Activated CD4-positive, alpha-beta T cell treated with anti-CD3 and anti-CD28 coated beads, Interleukin-2, amount 50 U/mL, for 1 hour (primary cell): ENCODE data around the gene LPCAT1.
"Not testable (repeated sequence)": the region's sequence is repeated elsewhere in the genome, so short reads cannot be mapped to it uniquely, and the experiment has no call there.

Source experiments
- DNase-seq: peaks from one replicate; pipeline ENCODE4 v3.0.0-alpha.2; 2020

LPCAT1 gene

DNA sequence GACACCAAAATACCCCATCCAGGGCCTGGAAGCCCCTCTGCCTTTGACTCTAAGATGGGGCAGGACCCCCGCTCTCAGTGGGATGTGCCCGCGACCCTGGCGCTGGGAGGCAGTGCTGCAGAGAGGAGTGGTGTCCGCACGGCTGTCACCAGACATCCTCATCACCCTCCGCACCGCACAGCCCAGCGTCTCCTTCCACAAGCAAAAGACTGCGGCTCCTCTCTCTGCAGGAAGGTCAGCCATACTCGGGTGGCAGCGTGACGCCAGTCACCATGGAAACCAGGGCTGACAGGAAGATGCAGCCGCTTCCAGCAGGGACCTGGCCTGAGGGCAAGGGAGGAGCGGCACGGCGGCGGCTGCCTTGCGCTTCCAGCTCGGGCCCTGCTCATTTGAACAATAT is 61.4 kb downstream of the LPCAT1 start:
- no peak for DNase-seq

DNA sequence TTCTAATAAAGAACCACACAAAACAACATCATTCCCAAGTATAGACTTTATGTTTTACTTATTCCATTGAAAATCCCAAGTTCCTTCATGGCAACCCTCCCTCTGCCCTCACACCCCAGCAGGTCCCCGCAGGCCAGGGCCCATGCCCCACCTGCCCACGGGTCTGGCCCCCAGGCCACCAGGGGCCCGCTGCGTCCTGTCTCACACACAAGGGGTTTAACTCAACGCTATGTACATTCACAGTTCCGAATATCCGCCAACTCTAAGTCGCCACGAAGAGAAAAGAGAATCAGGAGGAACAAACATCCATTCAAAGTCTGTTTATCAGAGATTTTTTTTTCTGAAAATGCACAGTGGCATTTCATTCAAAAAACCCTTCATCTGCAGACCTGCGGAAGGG is 62.4 kb downstream of the LPCAT1 start:
- DNase-seq: no peak

DNA sequence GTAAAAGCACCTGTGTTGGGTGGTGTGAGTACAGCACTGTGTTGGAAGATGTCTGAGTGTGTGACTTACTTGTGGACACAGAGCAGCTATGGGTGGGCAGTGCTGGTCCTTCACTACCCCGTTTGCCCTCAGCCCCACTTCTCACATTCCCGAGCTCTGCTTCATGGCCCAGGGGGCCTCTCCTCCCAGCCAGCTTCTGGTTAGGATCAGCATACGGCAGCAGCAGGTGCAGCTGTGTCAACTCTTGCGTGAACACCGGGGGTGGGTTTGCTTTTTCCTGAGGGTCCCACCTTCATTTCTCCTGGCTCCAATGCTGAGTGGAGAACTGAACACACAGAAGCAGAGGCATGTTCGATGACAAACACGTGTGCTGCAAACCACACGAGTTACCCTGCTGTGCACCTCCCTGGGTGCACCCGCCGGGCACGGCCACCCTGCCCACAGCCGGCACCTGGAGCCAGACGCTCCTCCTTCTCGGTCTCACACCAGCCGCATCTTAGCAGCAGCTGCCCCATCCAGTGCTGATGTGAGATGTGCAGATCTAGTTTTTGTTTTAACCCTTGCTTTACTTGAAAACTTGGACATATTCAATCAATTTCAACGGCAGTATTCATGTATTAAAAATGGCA is 63.6 kb downstream of the LPCAT1 start:
- DNase-seq: no peak

DNA sequence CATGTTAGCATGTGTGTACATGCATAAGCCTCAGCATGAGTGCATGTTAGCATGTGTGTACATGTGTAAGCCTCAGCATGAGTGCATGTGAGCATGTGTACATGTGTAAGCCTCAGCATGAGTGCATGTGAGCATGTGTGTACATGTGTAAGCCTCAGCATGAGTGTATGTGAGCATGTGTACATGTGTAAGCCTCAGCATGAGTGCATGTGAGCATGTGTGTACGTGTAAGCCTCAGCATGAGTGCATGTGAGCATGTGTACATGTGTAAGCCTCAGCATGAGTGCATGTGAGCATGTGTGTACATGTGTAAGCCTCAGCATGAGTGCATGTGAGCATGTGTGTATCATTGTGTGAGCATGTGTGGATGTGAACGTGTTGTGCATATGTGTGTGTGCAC is 64.3 kb downstream of the LPCAT1 start:
- not testable (repeated sequence) for DNase-seq

DNA sequence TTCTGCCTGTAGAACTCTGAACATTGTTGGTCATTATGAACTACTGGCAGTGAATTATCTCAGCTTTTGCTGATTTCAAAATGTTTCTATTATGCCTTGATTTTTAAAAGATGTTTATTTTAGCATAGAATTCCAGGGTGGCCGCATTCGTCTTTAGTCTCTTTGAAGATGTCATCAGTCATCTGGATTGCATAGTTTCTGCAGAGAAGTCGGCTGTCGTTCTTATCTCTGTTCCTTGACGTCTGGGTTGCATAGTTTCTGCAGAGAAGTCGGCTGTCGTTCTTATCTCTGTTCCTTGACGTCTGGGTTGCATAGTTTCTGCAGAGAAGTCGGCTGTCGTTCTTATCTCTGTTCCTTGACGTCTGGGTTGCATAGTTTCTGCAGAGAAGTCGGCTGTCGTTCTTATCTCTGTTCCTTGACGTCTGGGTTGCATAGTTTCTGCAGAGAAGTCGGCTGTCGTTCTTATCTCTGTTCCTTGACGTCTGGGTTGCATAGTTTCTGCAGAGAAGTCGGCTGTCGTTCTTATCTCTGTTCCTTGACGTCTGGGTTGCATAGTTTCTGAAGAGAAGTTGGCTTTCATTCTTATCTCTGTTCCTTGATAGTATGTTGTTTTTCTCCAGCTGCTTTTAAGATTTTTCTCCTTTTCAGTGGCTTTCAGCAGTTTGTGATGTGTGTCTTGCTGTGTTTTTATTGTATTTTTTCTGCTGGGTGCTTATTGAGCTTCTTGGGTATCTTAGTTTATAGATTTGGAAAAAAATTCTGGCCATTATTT is 67.5 kb downstream of the LPCAT1 start:
- not testable (repeated sequence) for DNase-seq

DNA sequence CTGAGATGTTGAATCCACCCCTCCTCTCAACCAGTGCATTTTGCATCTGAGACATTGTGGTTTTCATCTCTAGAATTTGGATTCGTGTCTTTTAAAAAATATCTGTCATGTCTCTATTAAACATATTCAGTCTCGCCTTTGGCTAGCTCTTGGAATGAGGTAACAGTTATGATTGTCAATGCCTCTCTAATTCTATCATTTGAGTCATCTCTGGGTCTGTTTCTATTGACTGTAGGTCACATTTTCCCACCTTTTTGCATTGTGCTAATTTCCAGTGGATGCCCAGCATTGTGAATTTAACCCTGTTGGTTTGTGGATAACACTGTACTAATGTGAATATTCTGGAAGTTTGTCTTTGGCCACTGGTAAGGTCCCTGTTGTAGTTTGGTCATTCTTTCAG is 70.1 kb downstream of the LPCAT1 start:
- no peak for DNase-seq

DNA sequence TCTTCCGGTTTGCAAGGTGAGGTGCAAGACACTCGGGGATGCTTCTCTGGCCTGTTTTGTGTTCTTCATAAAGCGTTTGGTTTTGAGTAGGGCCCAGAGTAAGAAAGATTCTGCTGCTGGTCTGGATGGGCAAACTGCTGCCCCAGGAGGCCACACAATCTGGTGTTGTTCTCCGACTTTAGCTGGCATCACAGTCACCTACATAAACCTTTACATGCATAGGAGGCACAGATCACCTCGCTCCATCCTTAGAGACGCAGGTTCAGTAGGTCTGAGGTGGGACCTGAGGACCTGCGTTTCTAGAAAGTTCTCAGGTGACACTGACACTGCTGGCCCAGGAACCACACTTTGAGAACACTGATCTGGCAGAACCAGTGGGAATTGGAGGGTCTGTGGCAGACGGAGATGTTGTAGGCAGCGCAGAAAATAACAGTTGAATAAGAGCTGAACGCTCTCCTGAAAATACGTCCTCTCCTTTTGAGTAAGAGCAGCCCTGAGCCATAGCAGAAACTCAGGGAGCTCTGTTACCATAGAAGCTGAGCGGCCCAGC is 74.6 kb downstream of the LPCAT1 start:
- DNase-seq: no peak

DNA sequence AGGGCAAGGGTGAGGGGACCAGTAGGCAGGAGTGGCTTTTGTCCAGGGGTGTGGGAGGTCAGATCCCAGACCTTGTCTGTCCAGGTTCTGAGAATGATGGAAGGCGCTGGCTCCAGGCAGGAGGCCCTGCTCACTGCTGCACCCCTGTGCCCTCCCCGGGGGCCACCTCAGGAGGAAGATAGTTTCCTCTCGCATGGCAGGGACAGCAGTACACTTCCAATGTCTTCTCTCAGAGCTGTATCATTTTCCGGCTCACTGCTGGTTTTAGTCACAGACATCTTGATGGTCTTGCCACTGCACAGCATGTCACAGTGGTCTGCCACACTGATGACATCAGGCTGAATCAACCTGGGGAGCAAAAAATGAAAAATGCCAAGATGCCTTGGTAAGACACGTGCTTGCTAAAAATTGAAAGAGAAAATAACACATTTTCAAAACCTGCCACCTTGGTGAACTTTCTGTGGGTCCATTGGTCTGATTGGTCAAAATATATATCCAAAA is 75.2 kb downstream of the LPCAT1 start:
- no peak for DNase-seq

DNA sequence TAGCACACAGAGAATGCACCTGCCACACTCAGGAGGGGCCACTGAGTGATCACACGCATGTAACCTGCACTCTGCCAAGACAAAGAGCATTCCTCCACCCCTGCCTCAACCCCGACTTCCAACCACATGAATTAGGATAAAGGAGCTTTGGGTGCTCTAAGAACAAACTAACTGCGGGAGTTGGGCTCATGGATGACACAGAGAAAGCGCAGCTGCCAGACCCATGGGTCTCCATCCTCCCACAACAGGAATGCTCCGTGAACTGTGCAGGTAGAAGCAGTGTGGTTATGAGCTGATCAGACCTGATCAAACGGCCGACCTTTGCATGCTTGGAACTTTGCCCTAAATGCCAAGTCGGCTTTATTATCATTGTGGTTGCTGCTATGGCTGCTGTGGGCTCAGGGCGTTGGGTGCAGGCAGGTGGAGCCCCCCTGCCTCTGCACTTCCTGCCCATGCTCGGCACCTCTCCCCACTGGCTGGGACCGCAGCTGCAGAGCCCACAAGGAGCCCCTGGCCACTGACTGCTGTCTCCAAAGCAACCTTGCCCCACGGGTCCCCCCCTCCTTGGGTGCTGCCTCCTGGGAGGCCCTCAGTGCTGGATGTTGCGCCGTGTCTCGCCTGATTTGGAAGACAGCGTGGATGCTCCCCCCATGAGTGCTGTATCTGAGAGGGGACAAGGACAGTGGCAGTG is 75.9 kb downstream of the LPCAT1 start:
- DNase-seq: no peak

DNA sequence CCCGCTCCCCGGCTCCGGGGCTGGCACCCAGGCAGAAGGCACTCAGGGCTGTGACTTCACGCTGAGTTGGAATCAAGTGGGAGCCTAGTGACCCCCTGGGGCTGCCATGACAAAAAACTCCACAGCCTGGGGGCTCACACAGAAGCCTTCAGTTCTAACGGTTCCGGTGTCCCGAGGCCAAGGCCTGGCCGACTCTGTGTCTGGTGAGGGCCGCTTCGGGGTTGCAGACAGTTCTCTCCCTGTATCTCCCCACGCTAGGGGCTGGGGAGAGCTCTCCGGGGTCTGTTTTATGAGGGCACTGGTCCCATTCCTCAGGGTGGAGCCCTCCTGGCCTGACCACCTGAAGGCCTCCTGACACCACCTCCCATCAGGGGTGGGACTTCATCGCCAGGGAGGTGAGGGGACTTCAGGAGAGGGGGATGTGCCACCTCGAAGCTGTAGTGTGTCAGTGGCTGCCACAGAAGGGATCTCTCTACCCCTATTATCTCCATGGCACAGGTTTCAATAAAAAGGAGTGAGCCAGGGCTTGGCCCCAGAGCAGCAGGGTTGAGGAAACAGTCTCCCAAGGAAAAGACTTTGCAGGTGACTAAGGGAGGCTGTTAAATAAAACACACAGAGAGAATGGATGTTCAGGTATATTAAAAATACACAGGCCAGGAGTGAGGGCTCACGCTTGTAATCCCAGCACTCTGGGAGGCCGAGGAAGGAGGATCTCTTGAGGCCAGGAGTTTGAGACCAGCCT is 77.0 kb downstream of the LPCAT1 start:
- DNase-seq: no peak

DNA sequence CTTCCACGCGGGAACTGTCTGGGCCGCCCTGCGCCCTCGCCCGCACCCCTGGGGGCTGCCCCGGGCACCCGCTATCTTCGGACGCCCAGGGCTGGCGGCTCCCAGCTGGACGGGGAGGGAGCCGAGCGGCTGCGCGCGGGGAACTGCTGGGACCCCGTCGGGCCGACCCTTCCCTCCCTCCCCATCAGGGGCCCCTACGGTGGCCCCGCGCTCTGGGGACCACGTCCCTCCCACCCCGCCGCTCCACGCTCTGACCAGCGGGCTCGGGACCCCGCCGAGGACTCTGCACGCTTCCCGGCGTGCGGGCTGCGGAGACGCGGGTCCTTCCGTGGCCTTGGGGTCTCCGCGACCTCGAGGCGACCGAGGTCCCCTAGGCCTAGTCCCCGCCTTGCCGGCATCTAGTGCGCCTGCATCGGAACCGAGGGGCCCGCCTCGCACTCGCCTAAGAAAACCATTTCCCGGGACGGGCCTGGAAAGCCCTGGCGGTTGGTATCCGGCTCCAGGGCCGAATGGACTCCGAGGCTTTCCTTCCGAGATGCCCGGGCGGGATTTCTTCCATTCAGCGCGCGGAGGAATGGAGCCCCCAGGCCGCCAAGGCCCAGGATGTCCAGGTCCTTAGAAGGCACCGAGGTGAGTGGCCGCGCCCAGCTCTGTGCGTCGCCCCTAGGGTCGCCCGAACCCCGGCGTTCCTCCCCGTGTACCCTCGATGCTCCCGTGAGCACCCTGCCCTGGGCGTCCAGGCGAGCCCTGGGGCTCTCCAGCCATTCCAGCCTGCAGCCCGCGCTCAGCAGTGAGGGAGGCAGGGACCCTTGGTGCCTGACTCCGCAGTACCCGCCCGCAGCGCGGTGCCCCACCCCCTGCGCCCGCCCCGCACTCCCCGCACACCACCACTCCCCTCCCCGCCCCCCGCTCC is 77.8 kb downstream of the LPCAT1 start:
- no peak for DNase-seq

DNA sequence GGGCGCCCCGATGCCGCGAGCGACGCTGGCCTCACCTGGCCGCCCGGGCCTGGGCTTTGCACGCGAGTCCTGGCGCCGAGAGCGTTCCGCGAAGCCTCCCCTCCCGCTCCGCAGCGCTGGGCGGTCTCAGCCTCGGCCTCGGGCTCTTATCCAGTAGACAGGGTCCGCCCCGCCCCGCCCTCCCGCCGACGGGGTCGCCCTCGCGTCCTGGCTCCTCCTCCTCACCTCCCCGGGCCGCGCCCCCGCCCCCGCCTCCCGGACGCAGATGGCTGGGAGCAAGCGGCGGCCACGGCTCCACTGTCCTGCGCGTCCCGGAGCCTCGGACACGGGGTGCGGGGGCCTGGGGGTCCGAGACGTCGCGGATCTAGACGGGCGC is 78.5 kb downstream of the LPCAT1 start, which contains the start of gene SLC6A3:
Gene SLC6A3 (minus strand): TSS at position 128 of the 376 bp plus-strand sequence. CDS start 2,243 bp downstream, outside the sequence.
- DNase-seq: peak; percentile 9

DNA sequence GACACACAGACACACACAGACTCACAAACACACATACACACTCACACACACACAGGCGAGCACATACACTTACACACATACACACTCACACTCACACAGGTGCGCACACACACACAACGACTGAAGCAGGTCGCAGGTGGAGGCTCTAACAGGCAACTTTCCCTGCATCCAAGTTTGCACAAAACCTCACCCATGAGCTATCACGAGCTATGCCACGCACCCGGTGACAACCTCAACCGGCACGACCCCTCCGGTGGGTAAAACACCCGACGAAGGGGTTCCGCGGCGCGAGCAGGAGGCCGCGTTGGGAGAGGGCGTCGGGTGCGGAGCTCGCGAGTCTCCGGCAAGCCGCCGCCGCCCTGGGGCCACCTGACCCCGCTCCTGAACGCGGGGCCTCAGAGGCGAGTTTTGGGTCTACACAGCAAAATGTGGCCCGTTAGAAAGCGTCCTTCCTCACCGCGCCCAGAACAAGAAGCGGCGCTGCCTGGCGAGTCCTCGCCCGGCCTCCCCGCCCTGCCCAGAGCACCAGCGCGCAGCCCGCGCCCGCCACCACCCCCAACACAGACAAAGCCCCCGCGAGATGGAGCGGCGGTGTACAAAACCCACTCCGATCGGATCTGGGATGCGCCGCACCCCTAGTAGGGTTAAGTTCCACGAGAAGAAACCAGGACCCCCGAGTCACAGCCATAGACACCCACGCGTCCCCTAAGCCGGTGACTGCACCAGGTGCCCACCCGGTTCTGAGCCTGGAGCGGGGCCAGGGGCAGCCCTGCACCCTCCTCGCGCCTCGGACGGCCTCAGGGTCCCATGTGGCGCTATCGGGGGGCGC is 79.2 kb downstream of the LPCAT1 start:
- no peak for DNase-seq

DNA sequence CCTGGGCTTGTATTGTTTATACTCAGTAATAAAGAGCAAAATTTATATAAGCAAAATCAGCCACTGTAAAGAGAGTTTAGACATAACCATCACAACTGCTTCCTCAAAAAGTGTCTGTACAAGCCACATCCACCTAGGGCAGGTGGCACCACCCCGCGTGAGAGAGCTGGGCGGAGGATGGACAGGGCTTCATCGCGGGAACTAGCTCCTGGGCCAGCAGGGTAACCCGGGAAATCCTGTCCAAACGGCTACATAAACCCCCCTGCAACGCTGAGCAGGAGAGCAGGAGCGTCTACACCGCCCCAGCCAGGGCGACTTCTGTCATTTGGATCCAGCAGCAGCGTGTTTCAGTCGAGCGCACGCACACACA is 79.8 kb downstream of the LPCAT1 start:
- no peak for DNase-seq

DNA sequence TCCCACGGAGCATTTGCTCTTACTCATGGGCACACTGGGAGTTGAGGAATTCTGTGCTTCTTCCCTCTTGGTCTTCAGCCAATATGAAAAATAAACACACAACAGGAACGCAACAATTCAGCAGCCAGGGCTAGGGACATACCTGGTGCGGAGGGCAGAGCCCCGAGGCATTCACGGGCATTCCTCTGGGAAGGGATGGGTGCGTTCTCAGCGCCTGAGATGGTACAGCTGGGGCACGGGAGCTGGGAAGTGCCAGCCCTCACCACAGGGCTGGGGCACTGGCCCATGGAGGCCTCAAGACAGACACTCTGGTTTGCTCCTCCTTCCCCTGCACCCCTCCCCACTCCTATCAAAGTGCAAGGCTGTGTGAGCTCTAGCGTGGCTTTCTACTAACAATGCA is 80.6 kb downstream of the LPCAT1 start:
- no peak for DNase-seq

DNA sequence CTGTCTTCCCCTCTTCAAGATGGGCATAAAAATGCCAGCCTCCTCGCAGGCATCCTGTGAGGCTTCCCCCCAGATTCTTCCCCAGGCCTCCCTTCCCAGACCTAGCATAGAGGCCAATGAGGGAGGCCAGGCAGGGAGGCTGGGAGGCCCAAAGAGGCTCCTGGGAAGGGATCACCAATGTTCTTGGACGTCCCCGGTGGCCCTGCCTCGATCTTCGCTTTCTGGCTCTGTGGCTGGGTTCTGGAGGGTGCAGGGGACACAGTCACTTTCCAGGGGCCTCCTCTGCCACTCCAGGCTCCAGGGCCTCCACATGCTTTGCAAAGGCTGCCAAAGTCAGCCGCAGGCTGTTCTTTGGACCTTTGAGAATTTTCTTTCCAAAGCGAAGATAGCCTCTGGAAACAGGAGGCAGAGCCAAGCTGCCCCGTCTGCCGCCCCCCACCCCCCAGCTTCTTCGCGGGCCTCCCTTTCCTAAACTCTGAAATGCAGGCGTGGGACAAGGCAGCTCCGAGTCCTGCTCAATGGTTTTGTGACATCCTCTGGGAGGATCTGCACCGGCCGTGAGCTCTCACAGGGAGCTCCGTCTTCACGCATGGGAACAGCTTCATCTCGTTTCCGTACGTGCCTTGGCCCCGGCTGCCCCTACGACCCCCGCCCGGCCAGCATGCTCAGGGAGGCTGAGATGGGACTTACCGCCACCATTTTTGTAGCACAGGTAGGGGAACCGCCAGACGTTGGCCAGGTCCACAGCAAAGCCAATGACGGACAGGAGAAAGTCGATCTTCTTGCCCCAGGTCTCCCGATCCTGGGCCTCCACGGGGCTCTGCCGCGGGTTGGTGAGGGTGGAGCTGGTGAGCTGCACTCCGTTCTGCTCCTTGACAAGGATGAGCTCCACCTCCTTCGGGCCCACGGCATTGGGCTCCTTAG is 81.3 kb downstream of the LPCAT1 start:
- no peak for DNase-seq

DNA sequence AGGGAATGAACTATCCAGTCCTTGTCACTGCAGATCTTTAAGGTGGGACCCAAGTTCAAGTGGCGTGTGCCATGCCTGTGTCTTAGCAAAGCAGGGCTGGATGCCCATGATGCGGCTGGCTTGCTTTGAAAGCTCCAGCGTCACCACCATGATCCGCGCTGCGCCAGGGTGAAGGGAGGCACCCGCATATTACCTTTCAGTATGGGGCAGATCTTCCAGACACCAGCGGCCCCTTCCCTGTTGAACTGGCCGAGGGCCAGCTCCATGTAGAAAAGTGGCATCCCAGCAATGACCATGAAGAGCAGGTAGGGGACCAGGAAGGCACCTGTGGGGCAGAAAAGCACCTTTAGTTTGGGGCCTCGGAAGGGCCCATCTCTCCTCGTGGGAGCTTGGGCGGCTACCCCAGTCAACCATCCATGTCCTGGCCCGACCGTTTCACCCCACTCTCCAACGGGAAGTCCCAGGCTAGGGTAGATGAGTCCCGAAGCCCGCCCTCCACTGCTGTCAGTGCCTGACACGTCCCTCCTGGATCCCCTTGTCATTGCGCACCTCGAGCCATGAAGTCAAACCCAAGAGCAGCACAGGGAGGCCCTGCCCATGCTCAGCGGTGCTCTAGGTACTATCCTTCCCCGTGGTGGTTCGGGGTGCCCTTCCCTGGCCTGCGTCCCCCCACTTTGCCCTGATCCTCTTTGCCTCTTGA is 82.4 kb downstream of the LPCAT1 start:
- DNase-seq: no peak

DNA sequence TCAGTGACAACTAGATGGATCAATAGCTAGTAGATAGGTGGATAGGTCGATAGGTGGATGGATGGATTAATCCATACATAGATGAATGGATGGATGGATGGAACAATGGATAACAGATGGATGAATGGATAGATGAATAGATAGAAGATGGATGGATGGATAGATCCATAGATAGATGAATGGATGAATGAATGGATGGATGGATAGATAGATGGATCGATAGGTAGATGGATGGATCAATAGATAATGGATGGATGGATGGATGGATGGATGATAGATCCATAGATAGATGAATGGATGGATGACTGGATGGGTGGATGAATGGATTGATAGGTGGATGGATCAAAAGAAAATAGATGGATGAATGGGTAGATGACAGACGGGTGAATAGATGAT is 83.7 kb downstream of the LPCAT1 start:
- DNase-seq: no peak
